GM21423 (cell line): ENCODE results near the gene XRCC2.
"Not testable (repeated sequence)": the region's sequence is repeated elsewhere in the genome, so short reads cannot be mapped to it uniquely, and the experiment has no call there.

Experiments
- ATAC-seq: cut with Tn5 transposase; IDR thresholded peaks from one replicate; pipeline ENCODE4 v1.9.1; 2021; ENCODE audit warnings: mild to moderate bottlenecking, moderate library complexity; ENCODE audit not compliant: unreplicated experiment

XRCC2 gene

GRCh38 chr7:152675759-152676636, at the start of gene XRCC2:
XRCC2 (minus strand) TSS chr7:152676141; CDS start chr7:152676079, 62 bp downstream.
- peak; percentile 88 for ATAC-seq

GRCh38 chr7:152723364-152723763, 47.4 kb upstream of the XRCC2 start:
- ATAC-seq: no peak

- not testable (repeated sequence) for ATAC-seq
Observed at GRCh38 chr7:152712412-152713042, 36.6 kb upstream of the XRCC2 start.

GRCh38 chr7:152711444-152711944, 35.6 kb upstream of the XRCC2 start:
- ATAC-seq: no peak

- ATAC-seq: no peak
Observed at GRCh38 chr7:152710153-152710442, 34.2 kb upstream of the XRCC2 start.

- ATAC-seq: no peak
Observed at GRCh38 chr7:152709287-152710152, 33.6 kb upstream of the XRCC2 start.

- no peak for ATAC-seq
Observed at GRCh38 chr7:152704796-152705384, 28.9 kb upstream of the XRCC2 start.

GRCh38 chr7:152699079-152699478, 23.1 kb upstream of the XRCC2 start:
- ATAC-seq: no peak

- not testable (repeated sequence) for ATAC-seq
Observed at GRCh38 chr7:152697268-152697974, 21.5 kb upstream of the XRCC2 start.

GRCh38 chr7:152692196-152692595, 16.3 kb upstream of the XRCC2 start:
- ATAC-seq: not testable (repeated sequence)

- no peak for ATAC-seq
Observed at GRCh38 chr7:152683297-152683696, 7.4 kb upstream of the XRCC2 start.

- ATAC-seq: no peak
Observed at GRCh38 chr7:152677808-152678670, 2.1 kb upstream of the XRCC2 start.

- peak; percentile 31 for ATAC-seq
Observed at GRCh38 chr7:152674860-152675758, 832 bp downstream of the XRCC2 start.

GRCh38 chr7:152673897-152674296, 2.0 kb downstream of the XRCC2 start:
- no peak for ATAC-seq

GRCh38 chr7:152672626-152673025, 3.3 kb downstream of the XRCC2 start:
- no peak for ATAC-seq

- no peak for ATAC-seq
Observed at GRCh38 chr7:152669758-152670157, 6.2 kb downstream of the XRCC2 start.

GRCh38 chr7:152668975-152669374, 7.0 kb downstream of the XRCC2 start:
- ATAC-seq: no peak

- ATAC-seq: no peak
Observed at GRCh38 chr7:152667958-152668357, 8.0 kb downstream of the XRCC2 start.
